Mesodermal cell (in vitro differentiated cells): Measurements from ENCODE around the gene POP5. TPM values are rescaled to one million over a fixed set of nuclear protein-coding genes. Genes with fewer than 3 reads are reported as not detected.
"Not testable (repeated sequence)": the region's sequence is repeated elsewhere in the genome, so short reads cannot be mapped to it uniquely, and the experiment has no call there.

Experiments
- H3K27ac ChIP-seq: 2 replicates; pipeline ENCODE4 v1.7.0; 2013; ENCODE audit warnings: mild to moderate bottlenecking, low read depth, low read length, moderate library complexity; ENCODE audit not compliant: severe bottlenecking
- H3K36me3 ChIP-seq: 2 replicates; pipeline ENCODE4 v1.7.1; 2013; ENCODE audit warnings: mild to moderate bottlenecking, low read length, moderate library complexity; ENCODE audit not compliant: control insufficient read depth, insufficient read depth
- H3K4me1 ChIP-seq: one replicate; pipeline ENCODE4 v1.7.1; 2013; ENCODE audit warnings: mild to moderate bottlenecking, low read length; ENCODE audit not compliant: insufficient read depth, control insufficient read depth, poor library complexity, severe bottlenecking
- H3K4me3 ChIP-seq: 2 replicates; pipeline ENCODE4 v1.7.0; 2013; ENCODE audit warnings: low read length, control low read depth, mild to moderate bottlenecking; ENCODE audit not compliant: insufficient read depth, poor library complexity, severe bottlenecking; ENCODE audit errors: extremely low read depth
- H3K9me3 ChIP-seq: 2 replicates; pipeline ENCODE4 v1.7.1; 2013; ENCODE audit warnings: mild to moderate bottlenecking, low read length, moderate library complexity; ENCODE audit not compliant: control insufficient read depth
- WGBS, 2 experiments: methylation state at CpG; one replicate each; pipeline ENCODE4 v1.1.5; 2013; ENCODE audit warnings: missing lambda C conversion rate in 2 of 2; ENCODE audit not compliant: insufficient coverage in 2 of 2; 5-methylcytosine and 5-hydroxymethylcytosine counted together
- polyA plus RNA-seq, 2 experiments: library from polyadenylated mRNA; stranded (reverse); fragments of 50-300 nt; gene quantifications; one replicate each; pipeline ENCODE4 v1.2.3, GENCODE V29; 2013

Gene POP5, protein sequence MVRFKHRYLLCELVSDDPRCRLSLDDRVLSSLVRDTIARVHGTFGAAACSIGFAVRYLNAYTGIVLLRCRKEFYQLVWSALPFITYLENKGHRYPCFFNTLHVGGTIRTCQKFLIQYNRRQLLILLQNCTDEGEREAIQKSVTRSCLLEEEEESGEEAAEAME
- 23.1 TPM for polyA plus RNA-seq (2013, experiment 1 of 2)
- polyA plus RNA-seq (2013, experiment 2 of 2): 20.9 TPM

DNA sequence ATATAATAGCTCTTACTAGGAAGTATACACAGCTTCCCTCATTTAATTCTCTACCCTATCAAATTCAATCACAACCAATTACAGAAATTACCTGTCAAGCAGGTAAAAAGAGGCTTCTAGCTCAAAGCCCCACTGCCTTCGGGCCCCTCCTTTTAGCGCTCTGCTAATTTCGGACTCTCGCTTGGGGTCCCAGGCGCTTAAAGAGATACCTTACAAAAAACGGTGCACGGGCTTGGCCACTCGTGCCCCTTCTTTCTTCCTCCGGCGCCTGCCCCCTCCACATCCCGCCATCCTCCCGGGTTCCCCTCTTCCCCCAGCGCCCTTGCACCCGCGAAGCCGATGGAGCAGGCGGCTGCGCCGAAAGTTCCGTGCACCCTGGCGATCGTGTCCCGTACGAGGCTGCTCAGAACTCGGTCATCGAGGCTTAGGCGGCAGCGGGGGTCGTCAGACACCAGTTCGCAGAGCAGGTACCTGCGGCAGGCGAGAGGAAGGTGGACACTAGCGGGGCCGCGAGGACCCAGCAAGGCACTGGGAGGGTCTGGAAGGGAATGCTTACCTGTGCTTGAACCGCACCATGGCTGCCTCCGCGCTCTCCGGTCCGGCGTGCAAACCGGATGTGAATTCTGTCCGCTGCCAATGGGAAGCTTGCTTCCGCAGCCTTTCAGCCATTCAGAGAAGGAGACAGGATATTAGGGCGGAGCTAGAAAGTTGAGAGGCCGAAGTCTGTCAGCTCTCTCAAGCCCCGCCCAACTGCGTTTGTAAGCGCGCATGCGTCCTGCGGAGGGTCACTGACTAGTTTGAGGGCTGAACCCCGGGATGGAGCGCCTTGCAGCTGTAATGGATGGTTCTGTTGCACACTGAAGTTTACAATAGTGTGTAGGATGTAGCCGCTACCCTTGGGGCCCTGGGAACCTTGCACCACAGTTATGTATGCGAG lies at the start of gene POP5:
Gene POP5 (minus strand): TSS at position 616 of the 937 bp plus-strand sequence. CDS start 40 bp downstream, at position 576.
- Histone ChIP-seq H3K4me3 (peak within 1 kb of the TSS; percentile 83), H3K27ac (peak within 1 kb of the TSS; percentile 55), H3K4me1 (peaks cover 4% of the 10 kb centered on the region), H3K9me3 (no peaks in the 10 kb centered on the region), H3K36me3 (peaks cover 35% of the 10 kb centered on the region)
- WGBS, 2 experiments: 0% methylated on average over 50 to 53 of the region's 56 CpGs

GRCh38 chr12:120630104-120630892 lies 49.1 kb upstream of the POP5 start:
- H3K9me3 ChIP-seq: no peaks in the 10 kb centered on the region
- no peak overlapping the region for H3K27ac ChIP-seq
- no peak overlapping the region for H3K4me3 ChIP-seq
- 89% methylated on average over 14 to 15 of the region's 15 CpGs for WGBS, 2 experiments
- no peaks in the 10 kb centered on the region for H3K4me1 ChIP-seq
- H3K36me3 ChIP-seq: no peaks in the 10 kb centered on the region

GRCh38 chr12:120628919-120629318 lies 47.7 kb upstream of the POP5 start:
- WGBS, 2 experiments: 53 to 54% methylated on average over 2 of the region's 4 CpGs
- Histone ChIP-seq H3K9me3 (no peaks in the 10 kb centered on the region), H3K4me1 (no peaks in the 10 kb centered on the region), H3K36me3 (no peaks in the 10 kb centered on the region), H3K27ac (no peak overlapping the region), H3K4me3 (no peak overlapping the region)

DNA sequence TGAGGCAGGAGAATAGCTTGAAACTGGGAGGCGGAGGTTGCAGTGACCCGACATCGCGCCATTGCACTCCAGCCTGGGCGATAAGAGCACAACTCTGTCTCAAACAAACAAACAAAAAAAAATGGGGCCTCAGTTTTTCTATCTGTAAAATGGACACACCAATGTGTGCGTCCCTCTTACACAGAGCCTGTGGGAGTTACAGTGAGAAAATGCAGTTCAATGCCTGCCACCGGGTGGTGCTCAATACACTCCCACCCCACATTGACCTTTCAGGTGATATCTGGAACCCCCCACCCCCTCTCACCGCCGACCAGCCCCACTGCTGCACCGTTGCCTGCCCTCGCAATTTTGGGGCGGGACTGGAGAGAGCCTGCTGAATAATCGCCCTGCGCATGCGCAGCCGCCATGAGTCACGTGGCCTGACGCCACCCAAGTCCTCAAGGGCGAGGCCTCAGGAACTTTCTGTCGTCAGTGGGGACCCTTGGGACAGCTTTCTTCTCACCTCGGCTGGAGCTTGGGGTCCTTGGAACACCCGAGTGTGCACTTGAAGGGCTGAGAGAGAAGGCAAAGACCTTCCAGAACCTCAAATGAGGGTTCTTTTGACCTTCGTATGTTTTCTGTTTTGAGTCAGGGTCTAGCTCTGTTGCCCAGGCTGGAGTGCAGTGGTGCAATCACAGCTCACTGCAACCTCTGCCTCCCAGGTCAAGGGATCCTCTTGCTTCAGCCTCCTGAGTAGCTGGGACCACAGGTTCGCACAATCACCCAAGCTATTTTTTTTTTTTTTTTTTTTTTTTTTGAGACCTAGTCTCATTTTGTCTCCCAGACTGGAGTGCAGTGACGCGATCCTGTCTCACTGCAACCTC lies 44.6 kb upstream of the POP5 start:
- Histone ChIP-seq H3K9me3 (no peaks in the 10 kb centered on the region), H3K27ac (no peak overlapping the region), H3K4me3 (no peak overlapping the region), H3K4me1 (no peaks in the 10 kb centered on the region), H3K36me3 (no peaks in the 10 kb centered on the region)
- WGBS, 2 experiments: 91 to 95% methylated on average over 16 to 19 of the region's 26 CpGs

DNA sequence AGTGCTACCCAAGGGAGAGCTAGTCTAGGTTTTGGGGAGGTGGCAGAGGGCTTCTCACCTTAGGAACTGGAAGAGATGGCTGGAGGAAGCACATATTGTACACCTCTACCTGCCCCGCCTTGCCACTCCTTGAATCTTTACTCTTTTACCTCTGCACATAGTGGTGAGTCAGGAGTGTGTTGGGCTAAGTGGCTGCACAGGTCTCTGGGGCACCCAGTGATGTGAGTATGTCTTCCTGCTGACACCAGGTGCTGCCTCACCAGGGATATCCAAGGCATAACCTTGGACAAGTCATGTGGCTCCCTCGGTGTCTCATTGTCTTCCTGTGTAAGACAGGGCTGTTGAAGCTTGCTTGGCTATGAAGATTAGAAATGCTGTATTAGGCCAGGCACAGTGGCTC lies 39.4 kb upstream of the POP5 start:
- no peaks in the 10 kb centered on the region for H3K36me3 ChIP-seq
- H3K4me1 ChIP-seq: no peaks in the 10 kb centered on the region
- H3K4me3 ChIP-seq: no peak overlapping the region
- no peaks in the 10 kb centered on the region for H3K9me3 ChIP-seq
- H3K27ac ChIP-seq: no peak overlapping the region
- WGBS, 2 experiments: 75% methylated on average over 1 of the region's 2 CpGs; no CpG with 5 or more reads in 1 of the 2 experiments

DNA sequence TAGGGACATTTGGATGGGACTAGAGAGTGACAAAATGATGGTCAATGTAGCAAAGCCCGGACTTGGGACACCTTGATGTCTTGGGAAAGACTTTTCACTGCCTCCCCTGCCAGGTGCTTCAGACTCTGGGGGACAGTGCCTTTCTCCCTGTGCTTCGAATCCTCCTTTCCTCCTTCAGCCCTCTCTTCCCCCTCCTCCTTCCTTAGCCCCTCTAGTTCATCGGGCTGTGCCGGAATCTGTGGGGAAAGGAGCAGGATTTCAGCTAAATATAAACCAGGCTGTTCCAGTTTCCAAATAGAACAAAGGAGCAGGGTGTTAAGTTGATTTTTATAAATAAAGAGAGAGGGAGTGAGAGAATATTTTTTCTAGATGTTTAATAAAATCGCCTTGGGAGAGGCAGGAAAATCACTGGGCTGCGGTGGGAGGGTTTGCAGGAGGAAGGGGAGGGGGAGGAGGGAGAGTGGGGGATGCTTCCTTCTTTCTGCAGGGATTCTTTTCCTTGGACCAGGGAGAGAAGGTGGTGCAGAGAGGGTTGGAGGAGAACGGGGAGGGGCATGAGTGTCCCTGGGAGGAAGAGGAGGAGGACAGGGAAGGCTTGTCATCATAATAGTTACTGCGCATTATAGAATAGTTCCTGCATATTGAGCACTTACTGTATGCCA lies 37.9 kb upstream of the POP5 start:
- WGBS, 2 experiments: 33 to 42% methylated on average over 4 of the region's 8 CpGs

GRCh38 chr12:120617767-120618166 lies 36.6 kb upstream of the POP5 start:
- not testable (repeated sequence) for H3K4me1 ChIP-seq, H3K4me3 ChIP-seq, H3K36me3 ChIP-seq, H3K9me3 ChIP-seq, H3K27ac ChIP-seq
- 92% methylated on average over 4 of the region's 4 CpGs; no CpG with 5 or more reads in 1 of the 2 experiments for WGBS, 2 experiments

More for the DNA sequence above, 37.9 kb upstream of the POP5 start:
- Histone ChIP-seq H3K4me3 (no peak overlapping the region), H3K36me3 (no peaks in the 10 kb centered on the region), H3K4me1 (no peaks in the 10 kb centered on the region), H3K27ac (no peak overlapping the region), H3K9me3 (no peaks in the 10 kb centered on the region)

DNA sequence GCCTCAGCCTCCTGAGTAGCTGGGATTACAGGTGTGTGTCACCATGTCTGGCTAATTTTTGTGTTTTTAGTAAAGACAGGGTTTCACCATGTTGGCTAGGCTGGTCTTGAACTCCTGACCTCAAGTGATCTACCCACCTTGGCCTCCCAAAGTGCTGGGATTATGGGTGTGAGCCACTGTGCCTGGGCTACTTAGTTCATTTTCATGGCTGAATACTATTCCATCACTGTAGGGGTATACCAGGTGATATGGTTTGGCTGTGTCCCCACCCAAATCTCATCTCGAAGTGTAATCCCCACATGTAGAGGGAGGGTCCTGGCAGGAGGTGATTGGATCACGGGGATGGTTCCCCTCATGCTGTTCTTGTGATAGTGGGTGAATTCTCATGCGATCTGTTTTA lies 36.0 kb upstream of the POP5 start:
- H3K9me3 ChIP-seq, H3K4me1 ChIP-seq, H3K27ac ChIP-seq, H3K36me3 ChIP-seq, H3K4me3 ChIP-seq: not testable (repeated sequence)
- WGBS, 2 experiments: 100% methylated on average over 1 of the region's 3 CpGs

DNA sequence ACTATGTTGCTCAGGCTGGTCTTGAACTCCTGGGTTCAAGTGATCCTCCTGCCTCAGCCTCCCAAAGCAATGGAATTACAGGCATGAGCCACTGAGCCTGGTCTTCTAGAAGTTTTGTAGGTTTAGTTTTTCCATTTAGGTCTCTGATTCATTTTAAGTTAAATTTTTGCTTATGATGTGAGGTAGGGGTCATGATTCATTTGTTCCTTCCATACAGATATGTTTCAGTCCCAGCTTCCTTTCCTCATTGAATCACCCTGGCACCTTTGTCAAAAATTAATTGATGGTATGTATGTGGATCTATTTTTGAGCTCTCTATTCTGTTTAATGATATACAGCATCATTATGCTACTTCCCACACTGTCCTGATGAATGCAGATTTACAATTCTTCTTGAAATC lies 33.6 kb upstream of the POP5 start:
- Histone ChIP-seq H3K4me1 (no peaks in the 10 kb centered on the region), H3K27ac (no peak overlapping the region), H3K36me3 (no peaks in the 10 kb centered on the region)

More for the DNA sequence above, 33.6 kb upstream of the POP5 start:
- no peaks in the 10 kb centered on the region for H3K9me3 ChIP-seq
- H3K4me3 ChIP-seq: no peak overlapping the region
